Kidney (tissue), 14 donors: Measurements from ENCODE around the gene SIVA1. TPM values are rescaled to one million over a fixed set of nuclear protein-coding genes. Genes with fewer than 3 reads are reported as not detected.

Experiments
- DNase-seq, 5 donors: peaks; one replicate each; pipeline ENCODE4 v3.0.0-alpha.2; 2013 to 2020
- FAIRE-seq: peaks from 2 replicates; lab custom pipeline; 2012; peaks lifted over from hg19 to GRCh38; lab: Jason Lieb, UNC
- H3K27ac ChIP-seq, 2 donors: one replicate each; pipeline ENCODE4 v1.7.0; 2013; ENCODE audit warnings: low read depth in 2 of 2, low read length in 2 of 2, inconsistent platforms in 1 of 2
- H3K27me3 ChIP-seq: one replicate; pipeline ENCODE4 v1.7.1; 2013; ENCODE audit warnings: low read length, inconsistent platforms; ENCODE audit not compliant: control insufficient read depth, insufficient read depth
- H3K36me3 ChIP-seq, 3 donors: one replicate each; pipeline versions ENCODE4 v1.7.0 to v1.7.1; 2013; ENCODE audit warnings: low read length in 3 of 3, control low read depth in 1 of 3, inconsistent platforms in 1 of 3; ENCODE audit not compliant: insufficient read depth in 3 of 3, control insufficient read depth in 2 of 3
- H3K4me1 ChIP-seq, 3 donors: one replicate each; pipeline versions ENCODE4 v1.7.0 to v1.7.1; 2013; ENCODE audit warnings: low read length in 3 of 3, inconsistent platforms in 1 of 3, low read depth in 1 of 3; ENCODE audit not compliant: control insufficient read depth in 2 of 3, insufficient read depth in 2 of 3
- H3K4me3 ChIP-seq, 3 donors: one replicate each; pipeline versions ENCODE4 v1.7.0 to v1.8.1; 2013; ENCODE audit warnings: low read length in 3 of 3, control low read depth in 1 of 3, inconsistent platforms in 1 of 3
- H3K9ac ChIP-seq, 3 donors: one replicate each; pipeline versions ENCODE4 v1.7.0 to v1.7.1; 2013; ENCODE audit warnings: low read length in 3 of 3, control low read depth in 1 of 3, inconsistent platforms in 1 of 3
- H3K9me3 ChIP-seq, 3 donors: one replicate each; pipeline versions ENCODE4 v1.7.0 to v1.7.1; 2013; ENCODE audit warnings: low read length in 3 of 3, control low read depth in 1 of 3, inconsistent platforms in 1 of 3; ENCODE audit not compliant: control insufficient read depth in 2 of 3, insufficient read depth in 1 of 3
- CTCF ChIP-seq: IDR thresholded peaks from 3 replicates; pipeline ENCODE4 v1.5.1; 2012; ENCODE audit warnings: mild to moderate bottlenecking, moderate library complexity, borderline replicate concordance; ENCODE audit not compliant: insufficient read depth; ENCODE audit errors: extremely low read depth
- intact Hi-C: fragments of 100-400 bp; cut with DNase I; formaldehyde crosslinking; loops from one replicate; pipeline ENCODE4 v1.11.1; 2022
- polyA plus RNA-seq: library from polyadenylated mRNA; stranded (reverse); fragments of 350-450 nt; fragmentation: Illumina TruSeq; extraction: RNeasy Lipid Tissue Mini Kit (QIAGEN cat#74804); gene quantifications from one replicate; pipeline ENCODE4 v1.2.3, GENCODE V29; 2014; ENCODE audit warnings: low read depth, low replicate concordance; ENCODE audit not compliant: insufficient read depth
- total RNA-seq: library from RNA; stranded (reverse); fragmentation: NEBNext Ultra II Directional; extraction: Animal tissue kit (Norgen Biotek cat#: 25700); gene quantifications from one replicate; pipeline ENCODE4 v1.2.1, GENCODE V29; 2021
- donor health status: control.
- donor health status: control.
- donor health status: control.
- donor health status: control.
- donor health status: control.
- donor health status: DM: yes; HTN: yes; CAD: no.
- donor health status: Normal renal cell carcinoma (clear cell type).

SIVA1 gene
- total and polyA plus RNA-seq, 2 donors from 2014 or later = 65.7 to 124 TPM

- intact Hi-C loops = no loop called here
- FAIRE-seq (no peak), DNase-seq (no peak)
- peaks cover 0 to 2% (median 0%) of the 10 kb centered on the region in 3 donors for H3K36me3 ChIP-seq
- TF ChIP-seq CTCF = no peak
- H3K4me1 ChIP-seq = no peaks in the 10 kb centered on the region
- no peaks in the 10 kb centered on the region for H3K9me3 ChIP-seq
- H3K4me3 ChIP-seq = no peak overlapping the region
- H3K9ac ChIP-seq = no peak overlapping the region
- no peak overlapping the region for H3K27ac ChIP-seq
- no peaks in the 10 kb centered on the region for H3K27me3 ChIP-seq
These were observed 27.0 kb downstream of the SIVA1 start for GRCh38 chr14:104779776-104780512.

- Histone ChIP-seq H3K9ac (no peak overlapping the region), H3K4me1 (no peaks in the 10 kb centered on the region), H3K27me3 (no peaks in the 10 kb centered on the region), H3K36me3 (peaks cover 0 to 2% (median 0%) of the 10 kb centered on the region in 3 donors), H3K4me3 (no peak overlapping the region), H3K27ac (no peak overlapping the region), H3K9me3 (no peaks in the 10 kb centered on the region)
- intact Hi-C loops = no loop called here
- FAIRE-seq = no peak
- no peak for DNase-seq
- TF ChIP-seq CTCF = no peak
These were observed 27.6 kb downstream of the SIVA1 start for GRCh38 chr14:104780513-104781030.

DNA sequence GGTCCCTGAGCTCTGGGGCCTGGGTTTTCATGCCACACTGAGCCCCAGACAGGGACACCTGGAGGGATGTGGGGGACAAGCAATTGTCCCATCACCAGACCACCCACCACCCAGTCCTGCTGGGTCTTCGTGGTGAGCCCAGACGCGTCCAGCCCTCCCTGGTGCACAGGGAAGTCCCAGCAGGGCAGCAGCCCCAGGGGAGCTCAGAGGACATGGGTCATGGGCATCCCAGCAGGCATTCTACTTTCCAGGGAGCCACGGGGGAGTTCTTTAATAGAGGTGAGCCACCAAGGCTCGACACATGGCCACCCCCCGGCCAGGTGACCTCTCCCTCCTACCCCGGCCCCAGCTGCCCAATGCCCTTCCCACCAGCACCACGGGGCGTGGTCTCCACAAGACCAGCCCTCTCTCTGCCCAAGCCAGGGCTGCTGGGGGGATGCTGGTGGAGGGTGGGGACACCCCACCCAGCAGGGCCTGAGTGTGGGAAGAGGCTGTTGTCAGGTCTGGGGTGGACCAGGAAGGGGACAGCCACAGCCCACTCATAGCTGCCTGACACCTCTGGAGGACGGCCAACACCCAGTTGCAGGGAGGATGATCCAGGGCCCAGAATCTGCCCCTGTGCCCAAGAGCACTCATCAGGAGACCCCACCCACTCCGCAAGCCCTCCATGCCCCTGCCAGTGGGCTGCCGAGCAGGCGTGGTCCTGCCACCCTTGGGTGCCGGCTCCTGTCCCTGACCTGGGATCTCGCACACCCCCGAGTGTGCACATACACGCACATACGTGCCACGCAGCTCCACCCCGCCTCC, 28.5 kb downstream of the SIVA1 start:
- no peak for TF ChIP-seq CTCF
- Histone ChIP-seq H3K27ac (no peak overlapping the region), H3K9me3 (no peaks in the 10 kb centered on the region), H3K36me3 (peaks cover 0 to 2% (median 0%) of the 10 kb centered on the region in 3 donors), H3K4me3 (no peak overlapping the region), H3K27me3 (no peaks in the 10 kb centered on the region), H3K4me1 (no peaks in the 10 kb centered on the region), H3K9ac (no peak overlapping the region)
- FAIRE-seq = no peak
- DNase-seq = no peak
- intact Hi-C loops = no loop called here
